ENCODE results near the gene BARHL1.

Gene BARHL1

GRCh38 chr9:132582276-132582785 lies at the start of gene BARHL1:
BARHL1 (plus strand) TSS chr9:132582606; CDS start chr9:132582798, 192 bp downstream.
- DNase-seq: no peak

- no peak for DNase-seq
Measured at GRCh38 chr9:132534832-132535231, 47.6 kb upstream of the BARHL1 start.

GRCh38 chr9:132536124-132536523 lies 46.3 kb upstream of the BARHL1 start:
- no peak for DNase-seq

- no peak for DNase-seq
Measured at GRCh38 chr9:132537352-132537751, 45.1 kb upstream of the BARHL1 start.

- no peak for DNase-seq
Measured at GRCh38 chr9:132538071-132538470, 44.3 kb upstream of the BARHL1 start.

GRCh38 chr9:132539096-132539495 lies 43.3 kb upstream of the BARHL1 start:
- no peak for DNase-seq

GRCh38 chr9:132541051-132541450 lies 41.4 kb upstream of the BARHL1 start:
- no peak for DNase-seq

GRCh38 chr9:132541870-132542830 lies 40.3 kb upstream of the BARHL1 start:
- no peak for DNase-seq

GRCh38 chr9:132543251-132543650 lies 39.2 kb upstream of the BARHL1 start:
- no peak for DNase-seq

GRCh38 chr9:132543960-132544359 lies 38.4 kb upstream of the BARHL1 start:
- no peak for DNase-seq

GRCh38 chr9:132545578-132545977 lies 36.8 kb upstream of the BARHL1 start:
- no peak for DNase-seq

- DNase-seq: no peak
Measured at GRCh38 chr9:132546148-132547051, 36.0 kb upstream of the BARHL1 start.

- DNase-seq: no peak
Measured at GRCh38 chr9:132547052-132547431, 35.4 kb upstream of the BARHL1 start.

- DNase-seq: no peak
Measured at GRCh38 chr9:132547436-132547835, 35.0 kb upstream of the BARHL1 start.

GRCh38 chr9:132547976-132548730 lies 34.3 kb upstream of the BARHL1 start:
- DNase-seq: no peak

GRCh38 chr9:132548751-132549640 lies 33.4 kb upstream of the BARHL1 start:
- DNase-seq: no peak

- DNase-seq: no peak
Measured at GRCh38 chr9:132551556-132551955, 30.9 kb upstream of the BARHL1 start.

GRCh38 chr9:132552041-132552440 lies 30.4 kb upstream of the BARHL1 start:
- DNase-seq: no peak

- DNase-seq: no peak
Measured at GRCh38 chr9:132554755-132555154, 27.7 kb upstream of the BARHL1 start.

- no peak for DNase-seq
Measured at GRCh38 chr9:132555528-132555927, 26.9 kb upstream of the BARHL1 start.

GRCh38 chr9:132556235-132556634 lies 26.2 kb upstream of the BARHL1 start:
- no peak for DNase-seq

- DNase-seq: no peak
Measured at GRCh38 chr9:132556714-132557113, 25.7 kb upstream of the BARHL1 start.

Data from activated CD4-positive, alpha-beta T cell treated with anti-CD3 and anti-CD28 coated beads, Interleukin-2, amount 50 U/mL, for 1 hour (primary cell).